ENCODE data around the gene NOD1. TPM values are rescaled to one million over a fixed set of nuclear protein-coding genes. Genes with fewer than 3 reads are reported as not detected.
"Not testable (repeated sequence)": the region's sequence is repeated elsewhere in the genome, so short reads cannot be mapped to it uniquely, and the experiment has no call there.

The NOD1 gene
- total and polyA plus RNA-seq, 2 of the 13 experiments (the other 11 are each of a cell fraction or from before 2014, with no cell fraction given) = 1.7 to 2.9 TPM

GRCh38 chr7:30485667-30486066 lies 7.1 kb upstream of the NOD1 start:
- CTCF ChIA-PET (ENCODE audit: low intra/inter-chr PET ratio, low total read pairs) = no interaction called here
- WGBS (ENCODE audit: low lambda C conversion rate) = 66% methylated on average over 1 of the region's 1 CpG
- Histone ChIP-seq H4K20me1 (ENCODE audit: insufficient read depth, low read length) (no peaks in the 10 kb centered on the region), H3K4me2 (ENCODE audit: low read depth, low read length) (no peak overlapping the region), H3K9me3 (ENCODE audit: low read length) (no peaks in the 10 kb centered on the region), H2AFZ (ENCODE audit: low read length) (no peak overlapping the region), H3K4me3 (replicated peaks in 1 of 3; ENCODE audit: insufficient read depth in 1 of 3, low read depth in 2 of 3, low read length in 3 of 3) (no peak overlapping the region), H3K27ac (ENCODE audit: extremely low read length, insufficient read depth, low read length) (no peak overlapping the region), H3K36me3 (replicated peaks in 1 of 2; ENCODE audit: control insufficient read depth in 1 of 2, insufficient read depth in 2 of 2, low read length in 2 of 2) (no peaks in the 10 kb centered on the region), H3K79me2 (ENCODE audit: insufficient read depth, low read length) (no peaks in the 10 kb centered on the region), H3K27me3 (ENCODE audit: control insufficient read depth in 1 of 2, insufficient read depth in 2 of 2, low read length in 2 of 2) (peaks cover 0 to 6% of the 10 kb centered on the region in 2 experiments; a peak in 1 of 5 replicates), H3K4me1 (ENCODE audit: insufficient read depth, low read length) (no peaks in the 10 kb centered on the region), H3K9ac (ENCODE audit: insufficient read depth, low read depth, low read length) (no peak overlapping the region)
- POLR2A ChIA-PET = no interaction called here
- TF ChIP-seq TSC22D2 (CRISPR knock-in tag; IDR thresholded peaks at IDR 0.05; ENCODE audit: borderline replicate concordance) = no peak
- in situ Hi-C loops (cut with HindIII; ENCODE audit: extremely low pct_ligation_motif_present, low pct_unique_long_range_greater_than_20kb) (no loop called here), intact Hi-C loops (cut with micrococcal nuclease; ENCODE audit: unreplicated experiment) (no loop called here)
- DNase-seq (ENCODE audit: low spot score) = no peak
- no peak for FAIRE-seq
- no peak for ATAC-seq
- no TSS peak for BruUV-seq (replicated peaks)

GRCh38 chr7:30481416-30481815 lies 2.8 kb upstream of the NOD1 start:
- H3K4me3 ChIP-seq (replicated peaks in 1 of 3; ENCODE audit: insufficient read depth in 1 of 3, low read depth in 2 of 3, low read length in 3 of 3); H3K79me2 ChIP-seq (ENCODE audit: insufficient read depth, low read length); POLR2A ChIA-PET; in situ Hi-C loops (cut with HindIII; ENCODE audit: extremely low pct_ligation_motif_present, low pct_unique_long_range_greater_than_20kb); H3K9ac ChIP-seq (ENCODE audit: insufficient read depth, low read depth, low read length); intact Hi-C loops (cut with micrococcal nuclease; ENCODE audit: unreplicated experiment); H2AFZ ChIP-seq (ENCODE audit: low read length); BruUV-seq (replicated peaks); H3K9me3 ChIP-seq (ENCODE audit: low read length); FAIRE-seq; DNase-seq (ENCODE audit: low spot score); H3K27ac ChIP-seq (ENCODE audit: extremely low read length, insufficient read depth, low read length); H3K36me3 ChIP-seq (replicated peaks in 1 of 2; ENCODE audit: control insufficient read depth in 1 of 2, insufficient read depth in 2 of 2, low read length in 2 of 2); H3K4me2 ChIP-seq (ENCODE audit: low read depth, low read length); ATAC-seq; CTCF ChIA-PET (ENCODE audit: low intra/inter-chr PET ratio, low total read pairs); H4K20me1 ChIP-seq (ENCODE audit: insufficient read depth, low read length): not testable (repeated sequence)
- H3K4me1 ChIP-seq (ENCODE audit: insufficient read depth, low read length) = peaks cover 34% of the 10 kb centered on the region
- WGBS (ENCODE audit: low lambda C conversion rate) = 56% methylated on average over 5 of the region's 9 CpGs
- H3K27me3 ChIP-seq (ENCODE audit: control insufficient read depth in 1 of 2, insufficient read depth in 2 of 2, low read length in 2 of 2) = peaks cover 1 to 14% of the 10 kb centered on the region in 2 experiments; a peak in 2 of 5 replicates

Measured in HepG2 (cell line).